H1 (cell line): ENCODE results near the gene P3H2. TPM values are rescaled to one million over a fixed set of nuclear protein-coding genes. Genes with fewer than 3 reads are reported as not detected.

Experiments
- CHD7 ChIP-seq: fragments of 300-600 bp; sonication (generic); IDR thresholded peaks from 2 replicates; pipeline ENCODE4 v1.7.1; 2012; ENCODE audit warnings: low read length, moderate library complexity, mild to moderate bottlenecking, inconsistent platforms; ENCODE audit not compliant: insufficient replicate concordance
- SP2 ChIP-seq: IDR thresholded peaks from 2 replicates; pipeline ENCODE4 v1.6.1; 2012; ENCODE audit warnings: mild to moderate bottlenecking, low read length, inconsistent platforms
- polyA plus RNA-seq, 7 experiments: library from polyadenylated mRNA; depleted of rRNA in 3 of 7; stranded (reverse) in 5 of 7; unstranded in 2 of 7; fragments of >200 nt in 5 of 7; fragments of 200-250 nt in 2 of 7; gene quantifications; 1 replicate in 5 of 7; 2 replicates in 1 of 7; 4 replicates in 1 of 7; pipeline versions ENCODE4 v1.2.1 to v1.2.3, GENCODE V29; 2011 to 2013; ENCODE audit warnings: missing spikeins in 2 of 7, mixed read lengths in 2 of 7
- total RNA-seq: library from RNA; stranded (reverse); fragmentation: NEBNext Ultra II Directional; extraction: Animal tissue kit (Norgen Biotek cat#: 25700); gene quantifications from 2 replicates; pipeline ENCODE4 v1.2.1, GENCODE V29; 2021

Gene P3H2
- total and polyA plus RNA-seq, 2 of the 8 experiments (the other 6 are each of a cell fraction or from before 2014, with no cell fraction given), result 40.5 to 60.4 TPM

GRCh38 chr3:190013943-190014924 is 106.5 kb downstream of the P3H2 start (continued):
- TF ChIP-seq CHD7, result peak; percentile 37
- no peak for TF ChIP-seq SP2
